ENCODE results near the gene ABCB7.
"Not testable (repeated sequence)": the region's sequence is repeated elsewhere in the genome, so short reads cannot be mapped to it uniquely, and the experiment has no call there.

The ABCB7 gene

DNA sequence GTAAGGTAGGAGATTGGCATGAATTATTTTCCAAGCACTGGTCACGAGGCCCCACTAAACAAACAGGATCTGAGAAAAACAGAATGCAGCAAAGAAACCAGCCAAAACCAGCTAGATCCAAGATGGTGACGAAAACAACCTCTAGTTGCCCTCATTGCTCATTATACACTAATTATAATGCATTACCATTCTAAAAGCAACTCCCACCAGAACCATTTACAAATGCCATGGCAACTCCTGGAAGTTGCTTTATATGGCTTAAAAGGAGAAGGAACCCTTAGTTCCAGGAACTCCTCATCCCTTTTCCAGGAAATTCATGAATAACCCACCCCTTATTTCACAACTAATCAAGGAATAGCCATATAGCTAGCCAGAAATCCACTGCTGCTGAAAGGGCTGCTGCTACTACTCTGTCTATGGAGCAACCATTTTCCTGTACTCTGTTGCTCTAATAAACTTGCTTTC is 69.3 kb downstream of the ABCB7 start:
- DNase-seq: no peak

DNA sequence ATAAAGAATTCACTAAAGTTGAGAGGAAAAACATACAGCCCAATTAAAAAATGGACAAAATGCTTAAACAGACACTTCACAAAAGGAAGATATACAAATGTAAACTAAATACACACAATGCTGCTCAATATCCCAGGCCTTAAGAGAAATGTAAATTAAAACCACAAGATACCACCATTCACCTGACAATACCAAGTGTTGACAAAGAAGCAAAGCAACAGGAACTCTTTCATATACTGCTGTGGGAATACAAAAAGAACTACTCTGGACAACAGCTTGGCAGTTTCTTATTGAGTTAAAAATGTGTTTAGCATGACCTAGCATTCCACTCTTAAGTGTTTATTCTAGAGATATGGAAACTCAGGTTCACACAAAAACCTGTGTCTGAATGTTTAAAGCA is 71.3 kb downstream of the ABCB7 start:
- no peak for DNase-seq

DNA sequence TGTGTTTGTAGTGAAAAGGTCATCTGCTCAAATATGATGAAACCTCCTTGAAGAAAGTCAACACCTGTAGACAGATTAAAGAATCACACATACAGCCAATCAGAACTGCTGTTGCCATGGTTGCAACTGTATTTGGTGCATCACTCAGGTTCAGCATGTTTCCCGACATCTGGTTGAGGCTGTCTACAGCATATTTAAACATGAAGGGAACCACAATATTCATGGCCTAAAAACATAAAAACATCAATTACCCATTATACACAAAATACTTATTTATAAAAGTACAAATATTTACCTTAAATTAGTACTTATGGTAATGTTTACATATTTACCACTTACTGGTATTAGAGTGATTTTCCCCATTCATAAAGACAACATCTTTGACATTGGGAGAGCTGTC is 79.7 kb downstream of the ABCB7 start:
- no peak for DNase-seq

DNA sequence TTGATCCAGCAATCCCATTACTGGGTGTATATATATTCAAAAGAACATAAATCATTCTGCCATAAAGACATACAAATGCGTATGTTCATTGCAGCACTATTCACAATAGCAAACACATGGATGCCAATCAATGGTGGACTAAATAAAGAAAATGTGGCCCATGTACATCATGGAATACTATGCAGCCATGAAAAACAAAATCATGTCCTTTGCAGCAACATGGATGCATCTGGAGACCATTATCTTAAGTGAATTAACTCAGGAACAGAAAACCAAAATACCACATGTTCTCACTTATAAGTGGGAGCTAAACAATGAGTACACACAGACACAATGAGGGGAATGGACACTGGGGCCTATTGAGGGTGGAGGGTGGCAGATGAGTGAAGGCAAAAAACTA is 81.6 kb downstream of the ABCB7 start:
- DNase-seq: no peak

DNA sequence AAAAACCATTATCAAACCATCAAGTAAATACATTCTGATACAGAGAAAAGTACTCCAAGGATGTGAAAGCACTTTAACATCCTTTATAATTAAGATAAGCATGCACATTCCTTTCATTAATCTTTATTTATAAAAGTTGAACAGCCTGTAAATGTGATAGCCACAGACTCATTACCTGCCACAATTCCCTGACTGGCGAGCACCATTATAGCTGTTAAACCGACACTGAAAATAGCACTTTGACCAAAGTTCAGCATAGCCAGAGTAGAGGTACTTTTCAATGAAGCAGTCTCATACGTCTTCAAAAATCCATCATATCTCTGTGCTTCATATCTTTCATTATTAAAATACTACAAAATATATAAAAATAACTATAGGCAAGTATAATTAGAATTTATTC is 84.7 kb downstream of the ABCB7 start:
- DNase-seq: no peak

DNA sequence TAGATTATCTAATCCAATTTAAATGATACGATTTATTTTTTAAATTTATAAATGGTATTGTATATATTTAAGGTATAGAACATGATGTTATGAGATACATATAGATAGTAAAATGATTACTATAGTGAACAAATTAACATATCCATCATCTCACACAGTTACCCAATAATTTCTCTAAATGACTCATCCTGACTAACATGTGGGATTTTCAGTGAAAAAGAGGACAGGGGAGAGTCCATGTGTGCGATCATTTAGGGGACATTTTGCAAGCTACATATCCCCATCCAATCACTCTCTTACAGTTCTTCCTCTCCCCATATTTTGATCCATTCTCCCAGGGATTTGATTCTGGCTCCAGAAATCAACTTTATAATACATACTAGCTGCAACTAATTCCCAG is 88.2 kb downstream of the ABCB7 start:
- DNase-seq: no peak

DNA sequence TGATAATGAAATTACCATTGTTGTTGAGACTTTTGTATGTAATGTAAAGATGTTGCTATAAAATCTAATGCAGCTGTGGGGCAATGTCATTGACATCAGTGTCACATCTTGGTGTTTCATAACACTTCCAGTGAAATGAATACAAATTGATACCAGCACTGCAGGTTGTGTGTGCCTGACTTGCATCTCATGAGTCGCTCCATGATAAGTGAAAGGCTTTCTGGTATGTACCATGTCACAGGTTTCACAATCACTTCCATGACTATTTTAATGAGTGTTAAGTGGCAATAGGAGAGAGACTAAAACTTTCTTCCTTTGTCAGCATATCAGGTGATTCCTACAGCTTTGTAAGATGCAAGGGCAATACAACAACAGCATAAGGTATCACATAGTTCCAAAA is 94.4 kb downstream of the ABCB7 start:
- no peak for DNase-seq

DNA sequence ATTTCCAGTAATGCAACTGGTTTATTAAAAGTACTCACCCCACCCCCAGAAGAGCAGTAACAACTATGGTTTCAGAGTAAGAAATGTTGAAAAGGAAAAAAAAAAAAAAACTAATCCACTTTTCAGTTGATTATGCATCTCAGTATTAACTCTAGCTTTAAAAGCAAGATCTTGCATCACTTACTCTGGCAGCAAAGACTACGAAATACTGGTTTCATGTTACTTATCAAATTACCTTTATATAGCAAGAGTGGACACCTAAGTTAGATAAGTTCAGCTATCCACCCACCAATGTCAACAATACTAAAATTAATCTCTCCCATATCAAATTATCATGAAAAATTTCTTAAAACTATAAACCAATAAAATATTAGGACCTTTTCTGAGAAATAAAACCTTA is 105.0 kb downstream of the ABCB7 start:
- DNase-seq: no peak

DNA sequence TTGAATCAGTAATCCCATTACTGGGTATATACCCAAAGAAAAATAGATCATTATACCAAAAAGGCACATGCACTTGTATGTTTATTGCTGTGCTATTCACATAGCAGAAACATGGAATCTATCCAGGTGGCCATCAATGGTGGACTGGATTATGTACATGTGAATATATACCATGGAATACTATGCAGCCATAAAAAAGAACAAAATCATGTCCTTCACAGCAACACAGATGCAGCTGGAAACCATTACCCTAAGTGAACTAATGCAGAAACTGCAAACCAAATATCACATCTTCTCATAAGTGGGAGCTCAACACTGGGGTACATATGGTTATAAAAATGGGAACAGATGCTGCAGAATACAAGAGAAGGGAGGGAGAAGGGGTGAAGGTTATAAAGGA is 110.7 kb downstream of the ABCB7 start:
- DNase-seq: no peak

DNA sequence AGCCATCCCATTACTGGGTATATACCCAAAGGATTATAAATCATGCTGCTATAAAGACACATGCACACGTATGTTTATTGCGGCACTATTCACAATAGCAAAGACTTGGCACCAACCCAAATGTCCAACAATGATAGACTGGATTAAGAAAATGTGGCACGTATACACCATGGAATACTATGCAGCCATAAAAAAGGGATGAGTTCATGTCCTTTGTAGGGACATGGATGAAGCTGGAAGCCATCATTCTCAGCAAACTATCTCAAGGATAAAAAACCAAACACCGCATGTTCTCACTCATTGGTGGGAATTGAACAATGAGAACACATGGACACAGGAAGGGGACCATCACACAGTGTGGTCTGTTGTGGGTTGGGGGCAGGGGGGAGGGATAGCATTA is 111.9 kb downstream of the ABCB7 start:
- not testable (repeated sequence) for DNase-seq

DNA sequence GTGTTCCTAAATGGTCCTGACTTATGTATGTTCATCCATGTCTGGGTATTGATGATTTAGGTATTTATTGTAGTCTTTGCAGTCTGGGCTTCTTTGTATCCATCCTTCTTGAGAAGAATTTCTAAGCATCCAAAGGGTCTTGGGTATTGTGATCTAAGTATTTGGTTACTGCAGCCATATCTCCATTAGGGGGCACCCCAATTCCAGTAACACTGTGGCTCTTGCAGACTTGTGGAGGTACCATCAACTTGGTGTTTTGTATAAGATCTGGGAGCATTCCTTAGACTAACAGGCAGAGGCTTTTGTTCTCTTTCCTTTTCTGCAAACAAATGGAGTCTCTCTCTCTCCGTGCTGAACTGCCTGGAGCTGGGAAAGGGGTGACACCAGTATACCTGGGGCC is 117.2 kb downstream of the ABCB7 start:
- no peak for DNase-seq
